H9 (cell line): ENCODE data around the gene DPP3. TPM values are rescaled to one million over a fixed set of nuclear protein-coding genes. Genes with fewer than 3 reads are reported as not detected.

Source experiments
- DNase-seq: peaks from one replicate; pipeline ENCODE4 v3.0.0-alpha.2; 2017
- H2AFZ ChIP-seq: one replicate; pipeline ENCODE4 v1.6.1; 2013; ENCODE audit warnings: mild to moderate bottlenecking, low read length, control low read depth, moderate library complexity
- H2AK5ac ChIP-seq: 2 replicates; pipeline ENCODE4 v1.6.1; 2013; ENCODE audit warnings: low read length, control low read depth, mixed read lengths; ENCODE audit not compliant: insufficient read length
- H2BK120ac ChIP-seq: one replicate; pipeline ENCODE4 v1.6.1; 2013; ENCODE audit warnings: low read depth, mild to moderate bottlenecking, low read length, control low read depth, inconsistent platforms; ENCODE audit not compliant: poor library complexity, severe bottlenecking
- H2BK12ac ChIP-seq: 2 replicates; pipeline ENCODE4 v1.6.1; 2013; ENCODE audit warnings: low read length, control low read depth, mixed read lengths, low read depth; ENCODE audit not compliant: insufficient read length
- H2BK15ac ChIP-seq: 2 replicates; pipeline ENCODE4 v1.6.1; 2013; ENCODE audit warnings: low read depth, low read length, control low read depth
- H2BK20ac ChIP-seq: one replicate; pipeline ENCODE4 v1.6.1; 2013; ENCODE audit warnings: low read depth, mild to moderate bottlenecking, low read length, control low read depth, inconsistent platforms; ENCODE audit not compliant: poor library complexity, severe bottlenecking
- H2BK5ac ChIP-seq: 2 replicates; pipeline ENCODE4 v1.6.1; 2013; ENCODE audit warnings: low read length, control low read depth, mixed read lengths; ENCODE audit not compliant: insufficient read length
- H3K14ac ChIP-seq: 2 replicates; pipeline ENCODE4 v1.6.1; 2013; ENCODE audit warnings: low read length, control low read depth; ENCODE audit not compliant: insufficient read depth
- H3K18ac ChIP-seq: 2 replicates; pipeline ENCODE4 v1.6.1; 2013; ENCODE audit warnings: low read depth, mild to moderate bottlenecking, mixed read lengths, low read length, control low read depth; ENCODE audit not compliant: insufficient read length
- H3K23ac ChIP-seq: 2 replicates; pipeline ENCODE4 v1.6.1; 2013; ENCODE audit warnings: low read length, control low read depth, mixed read lengths, low read depth; ENCODE audit not compliant: insufficient read length
- H3K23me2 ChIP-seq: 2 replicates; pipeline ENCODE4 v1.6.1; 2013; ENCODE audit warnings: low read depth, mild to moderate bottlenecking, mixed read lengths, low read length, control low read depth; ENCODE audit not compliant: insufficient read length, poor library complexity, severe bottlenecking
- H3K27ac ChIP-seq: 2 replicates; pipeline ENCODE4 v1.5.1; 2013; ENCODE audit warnings: low read length, control low read depth, mixed read lengths, low read depth; ENCODE audit not compliant: insufficient read length
- H3K27me3 ChIP-seq: 2 replicates; pipeline ENCODE4 v1.6.1; 2013; ENCODE audit warnings: low read length, control low read depth, inconsistent platforms; ENCODE audit not compliant: insufficient read depth
- H3K4ac ChIP-seq: 2 replicates; pipeline ENCODE4 v1.6.1; 2013; ENCODE audit warnings: low read depth, mild to moderate bottlenecking, control low read depth, inconsistent platforms, low read length, moderate library complexity
- H3K4me1 ChIP-seq: 2 replicates; pipeline ENCODE4 v1.6.1; 2013; ENCODE audit warnings: low read length, control low read depth, inconsistent platforms; ENCODE audit not compliant: insufficient read depth
- H3K4me2 ChIP-seq: 2 replicates; pipeline ENCODE4 v1.6.1; 2013; ENCODE audit warnings: low read length, control low read depth, mixed read lengths; ENCODE audit not compliant: insufficient read length, insufficient read depth
- H3K56ac ChIP-seq: 2 replicates; pipeline ENCODE4 v1.6.1; 2013; ENCODE audit warnings: low read depth, mild to moderate bottlenecking, mixed read lengths, low read length, control low read depth; ENCODE audit not compliant: insufficient read length
- H3K79me1 ChIP-seq: 2 replicates; pipeline ENCODE4 v1.6.1; 2013; ENCODE audit warnings: low read depth, mild to moderate bottlenecking, moderate library complexity, low read length, control low read depth, inconsistent platforms; ENCODE audit not compliant: insufficient read depth, poor library complexity, severe bottlenecking
- H3K79me2 ChIP-seq: 2 replicates; pipeline ENCODE4 v1.6.1; 2013; ENCODE audit warnings: low read length, control low read depth, inconsistent platforms; ENCODE audit not compliant: insufficient read depth
- H3K9ac ChIP-seq: 2 replicates; pipeline ENCODE4 v1.6.1; 2013; ENCODE audit warnings: low read length, control low read depth, mixed read lengths; ENCODE audit not compliant: insufficient read length; ENCODE audit errors: extremely low read depth
- H3K9me3 ChIP-seq: one replicate; pipeline ENCODE4 v1.6.1; 2013; ENCODE audit warnings: low read depth, low read length, inconsistent platforms; ENCODE audit not compliant: control insufficient read depth
- H3T11ph ChIP-seq: one replicate; pipeline ENCODE4 v1.6.1; 2013; ENCODE audit warnings: mild to moderate bottlenecking, low read length, control low read depth, inconsistent platforms
- H4K20me1 ChIP-seq: one replicate; pipeline ENCODE4 v1.6.1; 2013; ENCODE audit not compliant: control insufficient read depth, insufficient read length, insufficient read depth
- H4K5ac ChIP-seq: 2 replicates; pipeline ENCODE4 v1.6.1; 2013; ENCODE audit warnings: low read depth, mild to moderate bottlenecking, mixed read lengths, low read length, control low read depth; ENCODE audit not compliant: insufficient read length
- H4K8ac ChIP-seq: replicated peaks from 2 replicates; pipeline ENCODE4 v1.6.1; 2013; ENCODE audit warnings: low read length, control low read depth, mixed read lengths, low read depth; ENCODE audit not compliant: insufficient read length
- H4K91ac ChIP-seq: 2 replicates; pipeline ENCODE4 v1.6.1; 2013; ENCODE audit warnings: low read depth, mild to moderate bottlenecking, moderate library complexity, mixed read lengths, low read length, control low read depth; ENCODE audit not compliant: insufficient read length
- H3K27ac Mint-ChIP-seq, 3 experiments: 2 replicates in 2 of 3; 3 replicates in 1 of 3; pipeline ENCODE4 v1.8.0; 2020 to 2021; ENCODE audit warnings: mixed read lengths in 3 of 3, mild to moderate bottlenecking in 1 of 3, moderate library complexity in 1 of 3
- H3K27me3 Mint-ChIP-seq: 2 replicates; pipeline ENCODE4 v1.8.0; 2021; ENCODE audit warnings: low read depth, mild to moderate bottlenecking, moderate library complexity, mixed read lengths
- H3K36me3 Mint-ChIP-seq, 3 experiments: 2 replicates in 2 of 3; 3 replicates in 1 of 3; pipeline ENCODE4 v1.8.0; 2020 to 2021; ENCODE audit warnings: low read depth in 3 of 3, mixed read lengths in 3 of 3; ENCODE audit not compliant: insufficient read depth in 1 of 3
- H3K4me1 Mint-ChIP-seq, 2 experiments: 2 replicates each; pipeline ENCODE4 v1.8.0; 2020; ENCODE audit warnings: mixed read lengths in 2 of 2
- H3K4me3 Mint-ChIP-seq, 2 experiments: 2 replicates in 1 of 2; 3 replicates in 1 of 2; pipeline ENCODE4 v1.8.0; 2020 to 2021; ENCODE audit warnings: mild to moderate bottlenecking in 2 of 2, mixed read lengths in 2 of 2, moderate library complexity in 1 of 2
- H3K9me3 Mint-ChIP-seq, 2 experiments: 2 replicates in 1 of 2; 3 replicates in 1 of 2; pipeline ENCODE4 v1.8.0; 2020; ENCODE audit warnings: mild to moderate bottlenecking in 2 of 2, mixed read lengths in 2 of 2, moderate library complexity in 1 of 2
- WGBS: extraction: QIAGEN DNeasy Blood & Tissue Kit; methylation state at CpG from one replicate; pipeline ENCODE4 v1.1.7; 2013; ENCODE audit warnings: missing lambda C conversion rate, low lambda C conversion rate, mixed read lengths; ENCODE audit not compliant: insufficient read length; ENCODE audit errors: extremely low coverage; 5-methylcytosine and 5-hydroxymethylcytosine counted together
- total RNA-seq: library from RNA; stranded (reverse); gene quantifications from 2 replicates; pipeline ENCODE4 v1.2.1, GENCODE V29; 2021
- TF ChIP-seq, protein P1 (sequence below): fragments of 200-600 bp; sonication (generic); conservative IDR thresholded peaks from 3 replicates; pipeline ENCODE4 v1.8.0; 2021; ENCODE audit warnings: antibody characterized with exemption, mild to moderate bottlenecking

The DPP3 gene
- total RNA-seq, 1 experiment from 2014 or later: 85.3 TPM

GRCh38 chr11:66545701-66546367 is 65.6 kb downstream of the DPP3 start, which contains the start of gene ZDHHC24:
Gene ZDHHC24, minus strand, starts transcription at chr11:66546048. Its CDS starts 45 bp downstream, at chr11:66546003.
- TF ChIP-seq, protein P1, sequence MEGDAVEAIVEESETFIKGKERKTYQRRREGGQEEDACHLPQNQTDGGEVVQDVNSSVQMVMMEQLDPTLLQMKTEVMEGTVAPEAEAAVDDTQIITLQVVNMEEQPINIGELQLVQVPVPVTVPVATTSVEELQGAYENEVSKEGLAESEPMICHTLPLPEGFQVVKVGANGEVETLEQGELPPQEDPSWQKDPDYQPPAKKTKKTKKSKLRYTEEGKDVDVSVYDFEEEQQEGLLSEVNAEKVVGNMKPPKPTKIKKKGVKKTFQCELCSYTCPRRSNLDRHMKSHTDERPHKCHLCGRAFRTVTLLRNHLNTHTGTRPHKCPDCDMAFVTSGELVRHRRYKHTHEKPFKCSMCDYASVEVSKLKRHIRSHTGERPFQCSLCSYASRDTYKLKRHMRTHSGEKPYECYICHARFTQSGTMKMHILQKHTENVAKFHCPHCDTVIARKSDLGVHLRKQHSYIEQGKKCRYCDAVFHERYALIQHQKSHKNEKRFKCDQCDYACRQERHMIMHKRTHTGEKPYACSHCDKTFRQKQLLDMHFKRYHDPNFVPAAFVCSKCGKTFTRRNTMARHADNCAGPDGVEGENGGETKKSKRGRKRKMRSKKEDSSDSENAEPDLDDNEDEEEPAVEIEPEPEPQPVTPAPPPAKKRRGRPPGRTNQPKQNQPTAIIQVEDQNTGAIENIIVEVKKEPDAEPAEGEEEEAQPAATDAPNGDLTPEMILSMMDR: no peak
- no peak within 1 kb of the TSS for H3K27ac ChIP-seq
- WGBS: no CpG with 5 or more reads among the region's 71 CpGs

More at GRCh38 chr11:66545701-66546367, 65.6 kb downstream of the DPP3 start, which contains the start of gene ZDHHC24:
- no peak within 1 kb of the TSS for H2BK120ac ChIP-seq
- H3K79me1 ChIP-seq: no peaks in the 10 kb centered on the region
- H3K4ac ChIP-seq: no peak within 1 kb of the TSS
- H3K18ac ChIP-seq: peak within 1 kb of the TSS; percentile 53
- peak within 1 kb of the TSS; percentile 82 to 85 for H3K4me3 Mint-ChIP-seq
- H3K9me3 Mint-ChIP-seq: no peaks in the 10 kb centered on the region
- H3K9ac ChIP-seq: peak within 1 kb of the TSS; percentile 56
- H2AFZ ChIP-seq: no peak within 1 kb of the TSS
- H2BK15ac ChIP-seq: no peak within 1 kb of the TSS
- H2BK20ac ChIP-seq: no peak within 1 kb of the TSS
- no peak within 1 kb of the TSS for H3K23ac ChIP-seq
- peaks cover 37 to 38% of the 10 kb centered on the region in 2 experiments for H3K4me1 Mint-ChIP-seq
- no peak within 1 kb of the TSS for H3K56ac ChIP-seq
- H3K23me2 ChIP-seq: no peaks in the 10 kb centered on the region
- H3K79me2 ChIP-seq: no peaks in the 10 kb centered on the region
- H3K4me1 ChIP-seq: no peaks in the 10 kb centered on the region
- no peak within 1 kb of the TSS for H2BK12ac ChIP-seq
- peak within 1 kb of the TSS; percentile 50 to 90 (median 82); a peak in 4 of 7 replicates for H3K27ac Mint-ChIP-seq
- H3T11ph ChIP-seq: no peak within 1 kb of the TSS
- no peaks in the 10 kb centered on the region; the same call in 1 of the 2 replicates for H3K27me3 Mint-ChIP-seq
- peak within 1 kb of the TSS; percentile 61; the same call in 1 of the 2 replicates for H3K14ac ChIP-seq
- H4K91ac ChIP-seq: no peak within 1 kb of the TSS
- peak within 1 kb of the TSS; percentile 57 for H3K4me2 ChIP-seq
- peaks cover 0 to 35% (median 27%) of the 10 kb centered on the region in 3 experiments for H3K36me3 Mint-ChIP-seq
- DNase-seq: peak; percentile 97
- H4K20me1 ChIP-seq: no peaks in the 10 kb centered on the region
- no peaks in the 10 kb centered on the region for H3K9me3 ChIP-seq
- no peak within 1 kb of the TSS for H4K8ac ChIP-seq
- no peak within 1 kb of the TSS for H2AK5ac ChIP-seq
- H3K27me3 ChIP-seq: no peaks in the 10 kb centered on the region
- no peak within 1 kb of the TSS for H2BK5ac ChIP-seq
- no peak within 1 kb of the TSS for H4K5ac ChIP-seq
